HCT116 (cell line): Measurements from ENCODE around the gene BIVM.

ENCODE experiments used
- ATF3 ChIP-seq: IDR thresholded peaks from 2 replicates; pipeline ENCODE4 v1.6.1; 2012
- CBX3 ChIP-seq: IDR thresholded peaks from 2 replicates; pipeline ENCODE4 v1.6.1; 2012; ENCODE audit warnings: low read depth
- CEBPB ChIP-seq: IDR thresholded peaks from 2 replicates; pipeline ENCODE4 v1.6.1; 2012; ENCODE audit warnings: low read depth
- CTCF ChIP-seq, 3 experiments: fragments of 200-600 bp in 1 of 3; sonication (generic) in 1 of 3; IDR thresholded peaks in 2 of 3; conservative IDR thresholded peaks in 1 of 3; 2 replicates each; pipeline ENCODE4 v1.5.1; 2012 to 2017; ENCODE audit warnings: low read depth in 2 of 3, low read length in 2 of 3, antibody characterized with exemption in 1 of 3, borderline replicate concordance in 1 of 3, control low read depth in 1 of 3, mild to moderate bottlenecking in 1 of 3, mixed read lengths in 1 of 3, mixed run types in 1 of 3, moderate library complexity in 1 of 3; ENCODE audit not compliant: insufficient read depth in 1 of 3
- EGR1 ChIP-seq: IDR thresholded peaks from 2 replicates; pipeline ENCODE4 v1.6.1; 2012; ENCODE audit warnings: low read depth
- EZH2phosphoT487 ChIP-seq: fragments of 200-600 bp; IDR thresholded peaks from 2 replicates; pipeline ENCODE4 v1.6.1; 2018; ENCODE audit warnings: antibody characterized with exemption, borderline replicate concordance
- MAX ChIP-seq: IDR thresholded peaks from 2 replicates; pipeline ENCODE4 v1.6.1; 2012
- POLR2A ChIP-seq: IDR thresholded peaks from 2 replicates; pipeline ENCODE4 v1.7.0; 2011; ENCODE audit warnings: borderline replicate concordance; ENCODE audit not compliant: insufficient read depth, insufficient read length; ENCODE audit errors: extremely low read depth
- POLR2AphosphoS5 ChIP-seq: IDR thresholded peaks from 2 replicates; pipeline ENCODE4 v1.6.1; 2011; ENCODE audit warnings: mild to moderate bottlenecking, low read depth, low read length, moderate library complexity
- RAD21 ChIP-seq: IDR thresholded peaks from 2 replicates; pipeline ENCODE4 v1.6.1; 2012; ENCODE audit warnings: low read depth, mild to moderate bottlenecking
- SP1 ChIP-seq: IDR thresholded peaks from 2 replicates; pipeline ENCODE4 v1.6.1; 2012; ENCODE audit warnings: low read depth
- SRF ChIP-seq: IDR thresholded peaks from 2 replicates; pipeline ENCODE4 v1.6.1; 2012; ENCODE audit warnings: low read depth
- ZNF274 ChIP-seq: fragments of 200-500 bp; sonication (Bioruptor generic); IDR thresholded peaks from 2 replicates; pipeline ENCODE4 v1.6.1; 2014; ENCODE audit warnings: mild to moderate bottlenecking, low read depth, low read length, inconsistent platforms

GRCh38 chr13:102758842-102759241, 40.1 kb upstream of the BIVM start:
- TF ChIP-seq CTCF (IDR thresholded peaks at IDR 0.05 in 2 of 3, conservative IDR thresholded peaks at IDR 0.05 in 1 of 3; ENCODE audit: borderline replicate concordance in 1 of 3, insufficient read depth in 1 of 3, low read depth in 2 of 3, low read length in 2 of 3) (no peak), CEBPB (no peak), POLR2AphosphoS5 (no peak), SRF (no peak), EZH2phosphoT487 (no peak), ZNF274 (no peak), SP1 (no peak), EGR1 (no peak), RAD21 (no peak), POLR2A (no peak), MAX (no peak), CBX3 (no peak), ATF3 (no peak)
